HL-60 (cell line): Measurements from ENCODE around the gene ARHGEF11.

Experiments
- GABPA ChIP-seq: IDR thresholded peaks from 2 replicates; pipeline ENCODE4 v1.6.1; 2012; ENCODE audit warnings: low read depth
- POLR2AphosphoS5 ChIP-seq: IDR thresholded peaks from 2 replicates; pipeline ENCODE4 v1.6.1; 2012; ENCODE audit warnings: low read depth
- TF ChIP-seq, protein P1 (sequence below): IDR thresholded peaks from one replicate; pipeline ENCODE4 v1.5.1; 2011; ENCODE audit warnings: low read length, control low read depth, inconsistent platforms; ENCODE audit not compliant: insufficient read depth
- TF ChIP-seq, protein P2 (sequence below): IDR thresholded peaks from 2 replicates; pipeline ENCODE4 v1.6.1; 2012; ENCODE audit warnings: low read depth; ENCODE audit not compliant: insufficient replicate concordance

DNA sequence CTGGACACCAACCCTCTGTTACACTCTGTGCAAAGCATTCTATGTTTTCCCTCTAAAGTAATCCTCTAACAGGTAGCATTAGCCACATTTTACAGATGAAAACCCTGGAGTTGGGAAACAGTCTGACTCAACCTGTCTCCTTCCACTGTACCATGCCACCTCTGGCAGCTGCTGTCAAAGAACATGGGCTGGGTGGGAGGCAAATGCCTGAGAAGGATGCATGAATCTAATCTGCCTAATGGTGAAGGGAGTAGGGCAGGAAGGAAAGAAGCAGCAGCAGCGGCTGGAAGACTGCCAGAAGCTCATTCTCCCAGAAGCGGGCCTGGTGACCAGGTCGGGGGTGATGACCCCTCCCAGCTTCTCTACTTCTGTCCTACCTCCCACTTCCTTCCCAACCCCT lies 103.4 kb downstream of the ARHGEF11 start:
- TF ChIP-seq, protein P1, sequence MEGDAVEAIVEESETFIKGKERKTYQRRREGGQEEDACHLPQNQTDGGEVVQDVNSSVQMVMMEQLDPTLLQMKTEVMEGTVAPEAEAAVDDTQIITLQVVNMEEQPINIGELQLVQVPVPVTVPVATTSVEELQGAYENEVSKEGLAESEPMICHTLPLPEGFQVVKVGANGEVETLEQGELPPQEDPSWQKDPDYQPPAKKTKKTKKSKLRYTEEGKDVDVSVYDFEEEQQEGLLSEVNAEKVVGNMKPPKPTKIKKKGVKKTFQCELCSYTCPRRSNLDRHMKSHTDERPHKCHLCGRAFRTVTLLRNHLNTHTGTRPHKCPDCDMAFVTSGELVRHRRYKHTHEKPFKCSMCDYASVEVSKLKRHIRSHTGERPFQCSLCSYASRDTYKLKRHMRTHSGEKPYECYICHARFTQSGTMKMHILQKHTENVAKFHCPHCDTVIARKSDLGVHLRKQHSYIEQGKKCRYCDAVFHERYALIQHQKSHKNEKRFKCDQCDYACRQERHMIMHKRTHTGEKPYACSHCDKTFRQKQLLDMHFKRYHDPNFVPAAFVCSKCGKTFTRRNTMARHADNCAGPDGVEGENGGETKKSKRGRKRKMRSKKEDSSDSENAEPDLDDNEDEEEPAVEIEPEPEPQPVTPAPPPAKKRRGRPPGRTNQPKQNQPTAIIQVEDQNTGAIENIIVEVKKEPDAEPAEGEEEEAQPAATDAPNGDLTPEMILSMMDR = no peak
- no peak for TF ChIP-seq GABPA
- TF ChIP-seq POLR2AphosphoS5 = no peak
- TF ChIP-seq, protein P2, sequence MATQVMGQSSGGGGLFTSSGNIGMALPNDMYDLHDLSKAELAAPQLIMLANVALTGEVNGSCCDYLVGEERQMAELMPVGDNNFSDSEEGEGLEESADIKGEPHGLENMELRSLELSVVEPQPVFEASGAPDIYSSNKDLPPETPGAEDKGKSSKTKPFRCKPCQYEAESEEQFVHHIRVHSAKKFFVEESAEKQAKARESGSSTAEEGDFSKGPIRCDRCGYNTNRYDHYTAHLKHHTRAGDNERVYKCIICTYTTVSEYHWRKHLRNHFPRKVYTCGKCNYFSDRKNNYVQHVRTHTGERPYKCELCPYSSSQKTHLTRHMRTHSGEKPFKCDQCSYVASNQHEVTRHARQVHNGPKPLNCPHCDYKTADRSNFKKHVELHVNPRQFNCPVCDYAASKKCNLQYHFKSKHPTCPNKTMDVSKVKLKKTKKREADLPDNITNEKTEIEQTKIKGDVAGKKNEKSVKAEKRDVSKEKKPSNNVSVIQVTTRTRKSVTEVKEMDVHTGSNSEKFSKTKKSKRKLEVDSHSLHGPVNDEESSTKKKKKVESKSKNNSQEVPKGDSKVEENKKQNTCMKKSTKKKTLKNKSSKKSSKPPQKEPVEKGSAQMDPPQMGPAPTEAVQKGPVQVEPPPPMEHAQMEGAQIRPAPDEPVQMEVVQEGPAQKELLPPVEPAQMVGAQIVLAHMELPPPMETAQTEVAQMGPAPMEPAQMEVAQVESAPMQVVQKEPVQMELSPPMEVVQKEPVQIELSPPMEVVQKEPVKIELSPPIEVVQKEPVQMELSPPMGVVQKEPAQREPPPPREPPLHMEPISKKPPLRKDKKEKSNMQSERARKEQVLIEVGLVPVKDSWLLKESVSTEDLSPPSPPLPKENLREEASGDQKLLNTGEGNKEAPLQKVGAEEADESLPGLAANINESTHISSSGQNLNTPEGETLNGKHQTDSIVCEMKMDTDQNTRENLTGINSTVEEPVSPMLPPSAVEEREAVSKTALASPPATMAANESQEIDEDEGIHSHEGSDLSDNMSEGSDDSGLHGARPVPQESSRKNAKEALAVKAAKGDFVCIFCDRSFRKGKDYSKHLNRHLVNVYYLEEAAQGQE = no peak
